ENCODE data around the gene CDCA7L. TPM values are rescaled to one million over a fixed set of nuclear protein-coding genes. Genes with fewer than 3 reads are reported as not detected.

CDCA7L gene
- total RNA-seq, 1 experiment from 2014 or later = 59.9 TPM

GRCh38 chr7:21948364-21948763 is 2.7 kb upstream of the CDCA7L start:
- Histone ChIP-seq H3K9ac (ENCODE audit: low read length) (no peak overlapping the region), H3F3A (ENCODE audit: low read length, unreplicated experiment) (no peaks in the 10 kb centered on the region), H3K27me3 (ENCODE audit: low read length) (no peaks in the 10 kb centered on the region), H3K4me1 (ENCODE audit: insufficient read depth, low read length) (peaks cover 20% of the 10 kb centered on the region), H4K20me1 (ENCODE audit: low read length) (no peaks in the 10 kb centered on the region), H2AFZ (ENCODE audit: low read length) (no peak overlapping the region), H3K4me3 (ENCODE audit: low read length) (no peak overlapping the region), H3K4me2 (ENCODE audit: low read length) (no peak overlapping the region), H3K27ac (ENCODE audit: low read length) (no peak overlapping the region), H3K79me2 (ENCODE audit: low read length) (peaks cover 19% of the 10 kb centered on the region), H3K9me2 (replicated peaks; ENCODE audit: low read length) (no peaks in the 10 kb centered on the region), H3K36me3 (ENCODE audit: low read depth, low read length) (no peaks in the 10 kb centered on the region), H3K9me3 (ENCODE audit: low read length) (no peaks in the 10 kb centered on the region)
- intact Hi-C loops (cut with micrococcal nuclease) = loop anchor here (5.0 kb wide), 2 partner anchors 521 to 549 kb away; partner anchors contain the start of gene SP4
- POLR2A ChIA-PET (ENCODE audit: unreplicated experiment) = no interaction called here
- CTCF ChIA-PET = no interaction called here
- BruUV-seq (replicated peaks) = no TSS peak
- TF ChIP-seq CTCF (conservative IDR thresholded peaks at IDR 0.05; ENCODE audit: low read depth, low read length) (no peak), EZH2phosphoT487 (IDR thresholded peaks at IDR 0.05; ENCODE audit: borderline replicate concordance, low read length) (no peak), EZH2 (IDR thresholded peaks at IDR 0.05; ENCODE audit: low read length, unreplicated experiment) (no peak)
- ATAC-seq (no peak), DNase-seq (no peak)

GRCh38 chr7:21947946-21948345 is 2.2 kb upstream of the CDCA7L start:
- peaks cover 24% of the 10 kb centered on the region for H3K79me2 ChIP-seq (ENCODE audit: low read length)
- no peaks in the 10 kb centered on the region for H3K9me3 ChIP-seq (ENCODE audit: low read length)
- CTCF ChIA-PET = no interaction called here
- intact Hi-C loops (cut with micrococcal nuclease) = loop anchor here (1.0 to 5.0 kb wide), 3 partner anchors 53 to 549 kb away; partner anchors contain the start of gene SP4
- DNase-seq (no peak), ATAC-seq (no peak)
- H3K9ac ChIP-seq (ENCODE audit: low read length) = no peak overlapping the region
- no peaks in the 10 kb centered on the region for H3K27me3 ChIP-seq (ENCODE audit: low read length)
- H3K27ac ChIP-seq (ENCODE audit: low read length) = no peak overlapping the region
- no peak overlapping the region for H3K4me3 ChIP-seq (ENCODE audit: low read length)
- no TSS peak for BruUV-seq (replicated peaks)
- H3K4me2 ChIP-seq (ENCODE audit: low read length) = no peak overlapping the region
- POLR2A ChIA-PET (ENCODE audit: unreplicated experiment) = no interaction called here
- peaks cover 1% of the 10 kb centered on the region; the same call in 1 of the 2 replicates for H4K20me1 ChIP-seq (ENCODE audit: low read length)
- TF ChIP-seq EZH2 (IDR thresholded peaks at IDR 0.05; ENCODE audit: low read length, unreplicated experiment) = no peak
- no peak for TF ChIP-seq EZH2phosphoT487 (IDR thresholded peaks at IDR 0.05; ENCODE audit: borderline replicate concordance, low read length)
- TF ChIP-seq CTCF (conservative IDR thresholded peaks at IDR 0.05; ENCODE audit: low read depth, low read length) = no peak
- no peak overlapping the region for H2AFZ ChIP-seq (ENCODE audit: low read length)
- no peaks in the 10 kb centered on the region for H3K9me2 ChIP-seq (replicated peaks; ENCODE audit: low read length)
- H3K4me1 ChIP-seq (ENCODE audit: insufficient read depth, low read length) = peaks cover 24% of the 10 kb centered on the region
- H3F3A ChIP-seq (ENCODE audit: low read length, unreplicated experiment) = no peaks in the 10 kb centered on the region
- no peaks in the 10 kb centered on the region for H3K36me3 ChIP-seq (ENCODE audit: low read depth, low read length)

GRCh38 chr7:21947056-21947455 is 1.4 kb upstream of the CDCA7L start:
- Histone ChIP-seq H3K9me2 (replicated peaks; ENCODE audit: low read length) (no peaks in the 10 kb centered on the region), H3K4me1 (ENCODE audit: insufficient read depth, low read length) (peaks cover 33% of the 10 kb centered on the region), H4K20me1 (ENCODE audit: low read length) (peaks cover 10% of the 10 kb centered on the region; the same call in 1 of the 2 replicates), H3K36me3 (ENCODE audit: low read depth, low read length) (no peaks in the 10 kb centered on the region), H3K79me2 (ENCODE audit: low read length) (peaks cover 32% of the 10 kb centered on the region), H2AFZ (ENCODE audit: low read length) (no peak overlapping the region), H3K27me3 (ENCODE audit: low read length) (no peaks in the 10 kb centered on the region), H3K4me3 (ENCODE audit: low read length) (no peak overlapping the region), H3K9me3 (ENCODE audit: low read length) (no peaks in the 10 kb centered on the region), H3K9ac (ENCODE audit: low read length) (no peak overlapping the region), H3K4me2 (ENCODE audit: low read length) (no peak overlapping the region), H3F3A (ENCODE audit: low read length, unreplicated experiment) (no peaks in the 10 kb centered on the region), H3K27ac (ENCODE audit: low read length) (no peak overlapping the region)
- intact Hi-C loops (cut with micrococcal nuclease) = loop anchor here (1.0 to 5.0 kb wide), 3 partner anchors 54 to 550 kb away; partner anchors contain the start of gene SP4
- POLR2A ChIA-PET (ENCODE audit: unreplicated experiment) = interaction anchor here (0.7 kb wide), 1 partner anchor 1650 kb away, joined by 3 read pairs; no protein-coding TSS in a partner anchor
- peak; percentile 15 for DNase-seq
- no peak for ATAC-seq
- TF ChIP-seq EZH2 (IDR thresholded peaks at IDR 0.05; ENCODE audit: low read length, unreplicated experiment) (no peak), CTCF (conservative IDR thresholded peaks at IDR 0.05; ENCODE audit: low read depth, low read length) (no peak), EZH2phosphoT487 (IDR thresholded peaks at IDR 0.05; ENCODE audit: borderline replicate concordance, low read length) (no peak)
- BruUV-seq (replicated peaks) = no TSS peak
- CTCF ChIA-PET = interaction anchor here (0.6 kb wide), 2 partner anchors 136 to 1159 kb away, joined by 3 to 4 read pairs; no protein-coding TSS in a partner anchor

Measured in PC-3 (cell line).